HG03025 (cell line): ENCODE measurements around the gene PRPF39.
"Not testable (repeated sequence)": the region's sequence is repeated elsewhere in the genome, so short reads cannot be mapped to it uniquely, and the experiment has no call there.

ENCODE experiments used
- ATAC-seq: cut with Tn5 transposase; IDR thresholded peaks from one replicate; pipeline ENCODE4 v1.9.1; 2021; ENCODE audit warnings: mild to moderate bottlenecking, moderate library complexity; ENCODE audit not compliant: unreplicated experiment, low FRiP score

The PRPF39 gene

DNA sequence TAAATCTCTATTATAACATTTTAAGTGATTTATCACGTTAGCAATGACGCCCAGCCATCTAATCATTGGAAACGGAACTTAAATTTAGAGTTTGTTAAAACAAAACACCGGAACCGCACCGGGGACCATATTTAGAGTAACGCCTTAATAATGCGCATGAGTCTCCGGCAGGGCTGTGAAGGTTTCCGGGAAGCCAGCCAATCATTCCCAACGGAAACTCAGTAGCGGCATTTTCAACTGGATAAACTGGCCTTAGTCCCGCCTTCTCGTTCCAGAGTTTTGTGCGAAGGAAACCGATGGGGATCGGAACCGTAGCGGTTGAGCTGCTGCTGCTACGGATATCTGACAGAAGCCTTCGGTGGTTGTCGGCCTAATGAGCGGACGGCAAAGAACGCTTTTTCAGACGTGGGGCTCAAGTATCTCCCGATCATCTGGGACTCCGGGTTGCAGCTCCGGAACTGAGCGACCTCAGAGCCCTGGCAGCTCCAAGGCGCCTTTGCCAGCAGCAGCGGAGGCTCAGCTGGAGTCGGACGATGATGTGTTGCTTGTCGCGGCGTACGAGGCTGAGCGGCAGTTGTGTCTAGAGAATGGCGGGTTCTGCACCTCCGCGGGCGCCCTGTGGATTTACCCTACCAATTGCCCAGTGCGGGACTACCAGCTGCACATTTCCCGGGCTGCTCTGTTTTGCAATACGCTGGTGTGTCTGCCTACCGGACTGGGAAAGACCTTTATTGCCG, 51.9 kb downstream of the PRPF39 start, which contains the start of gene FANCM:
Gene FANCM (plus strand): TSS at position 272 of the 737 bp plus-strand sequence. CDS start 102 bp downstream, at position 374.
- ATAC-seq, result no peak

DNA sequence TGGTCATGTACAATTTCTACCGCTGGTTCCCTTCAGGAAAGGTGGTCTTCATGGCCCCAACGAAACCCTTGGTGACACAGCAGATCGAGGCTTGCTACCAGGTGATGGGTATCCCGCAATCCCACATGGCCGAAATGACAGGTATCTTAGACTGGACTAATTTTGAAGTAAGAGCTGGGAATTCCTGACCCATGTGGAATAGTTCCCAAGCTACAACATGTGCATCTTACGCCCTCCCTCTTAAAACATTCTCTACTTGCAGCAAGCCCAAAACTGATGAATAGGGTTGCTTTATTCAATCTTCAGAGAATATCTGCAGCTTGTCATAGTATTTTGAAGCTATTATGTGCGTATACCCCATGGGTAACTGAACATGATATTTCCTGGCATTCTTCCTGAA, 52.5 kb downstream of the PRPF39 start:
- ATAC-seq, result no peak

DNA sequence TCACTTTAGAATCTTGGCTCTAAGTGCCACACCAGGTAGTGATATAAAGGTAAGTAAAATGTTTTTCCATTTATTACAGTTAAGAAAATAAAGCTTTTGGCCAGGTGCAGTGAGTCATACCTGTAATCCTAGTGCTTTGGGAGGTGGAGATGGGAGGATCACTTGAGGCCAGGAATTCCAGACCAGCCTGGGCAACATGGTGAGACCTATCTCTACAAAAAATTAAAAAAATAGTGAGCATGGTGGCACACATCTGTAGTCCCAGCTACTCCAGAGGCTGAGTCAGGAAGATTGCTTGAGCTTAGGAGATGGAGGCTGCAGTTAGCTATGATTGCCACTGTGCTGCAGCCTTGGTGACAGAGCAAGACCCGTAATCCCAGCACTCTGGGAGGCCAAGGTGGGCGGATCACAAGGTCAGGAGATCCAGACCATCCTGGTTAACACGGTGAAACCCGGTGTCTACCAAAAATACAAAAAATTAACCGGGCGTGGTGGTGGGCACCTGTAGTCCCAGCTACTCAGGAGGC, 56.8 kb downstream of the PRPF39 start:
- no peak for ATAC-seq

DNA sequence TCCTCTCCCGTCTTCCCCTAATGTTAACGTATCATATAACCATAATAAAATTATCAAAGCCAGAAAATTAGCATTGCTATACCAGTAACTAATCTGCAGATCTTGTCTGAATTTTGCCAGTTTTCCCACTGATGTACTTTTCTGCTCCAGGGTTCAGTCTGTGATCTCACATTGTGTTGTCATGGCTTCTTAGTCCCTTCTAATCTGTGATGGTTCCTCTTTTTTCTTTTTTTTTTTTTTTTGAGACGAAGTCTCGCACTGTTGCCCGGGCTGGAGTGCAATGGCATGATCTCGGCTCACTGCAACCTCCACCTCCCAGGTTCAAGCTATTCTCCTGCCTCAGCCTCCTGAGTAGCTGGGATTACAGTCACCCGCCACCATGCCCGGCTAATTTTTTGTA, 58.2 kb downstream of the PRPF39 start:
- ATAC-seq, result not testable (repeated sequence)

DNA sequence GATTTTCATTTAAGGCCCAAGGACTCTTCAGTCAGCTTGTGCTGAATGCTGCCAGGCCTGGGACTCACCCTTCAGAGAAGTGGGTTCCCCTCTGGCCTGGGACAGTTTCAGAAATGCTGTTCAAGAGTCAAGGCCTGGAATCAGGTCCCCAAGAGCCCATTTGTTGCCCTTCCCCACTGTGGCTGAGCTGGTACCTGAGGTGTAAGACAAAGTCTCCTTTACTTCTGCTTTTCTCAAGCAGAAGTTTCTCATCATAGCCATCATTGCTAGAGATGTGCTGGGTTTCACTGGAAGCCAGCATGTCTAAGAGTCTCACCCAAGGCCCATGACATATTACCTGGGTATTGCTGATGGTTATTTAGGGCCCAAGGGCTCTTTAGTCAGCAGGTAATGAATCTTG, 60.7 kb downstream of the PRPF39 start:
- no peak for ATAC-seq

DNA sequence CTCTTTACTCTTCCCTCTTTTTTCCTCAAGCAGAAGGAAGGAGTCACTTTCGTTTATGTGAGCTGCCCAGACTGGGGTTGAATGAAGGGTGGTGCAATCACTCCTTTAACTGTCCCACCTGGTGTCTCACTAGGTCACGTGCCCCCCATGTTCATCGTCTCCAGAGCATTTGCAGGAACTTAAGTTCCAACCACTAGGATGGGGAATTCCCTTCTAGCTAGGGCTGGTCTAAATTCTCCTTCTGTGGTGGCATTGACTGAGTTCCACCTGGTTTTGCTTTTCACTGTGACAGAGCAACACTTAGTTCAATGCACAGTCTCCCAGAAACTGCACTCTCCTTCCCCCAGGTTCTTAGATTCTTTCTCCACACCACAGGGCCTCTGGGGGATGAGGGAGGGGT, 61.3 kb downstream of the PRPF39 start:
- no peak for ATAC-seq

DNA sequence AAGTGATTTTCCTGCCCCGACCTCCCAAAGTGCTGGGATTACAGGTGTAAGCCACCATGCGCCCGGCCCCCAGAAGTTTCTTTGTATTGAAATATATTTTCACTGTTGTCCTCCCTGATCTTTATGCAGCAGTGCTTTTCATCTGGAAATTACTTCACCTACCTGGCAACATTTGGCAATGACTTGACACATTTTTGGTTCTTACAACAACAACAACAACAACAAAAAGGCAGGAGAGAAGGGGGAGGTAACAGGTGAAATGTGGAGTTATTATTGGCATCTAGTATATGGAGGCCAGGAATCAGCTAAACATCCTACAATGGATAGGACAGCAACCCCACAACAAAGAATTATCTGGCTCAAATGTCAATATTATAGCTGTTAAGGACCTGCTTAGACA, 65.7 kb downstream of the PRPF39 start:
- no peak for ATAC-seq

DNA sequence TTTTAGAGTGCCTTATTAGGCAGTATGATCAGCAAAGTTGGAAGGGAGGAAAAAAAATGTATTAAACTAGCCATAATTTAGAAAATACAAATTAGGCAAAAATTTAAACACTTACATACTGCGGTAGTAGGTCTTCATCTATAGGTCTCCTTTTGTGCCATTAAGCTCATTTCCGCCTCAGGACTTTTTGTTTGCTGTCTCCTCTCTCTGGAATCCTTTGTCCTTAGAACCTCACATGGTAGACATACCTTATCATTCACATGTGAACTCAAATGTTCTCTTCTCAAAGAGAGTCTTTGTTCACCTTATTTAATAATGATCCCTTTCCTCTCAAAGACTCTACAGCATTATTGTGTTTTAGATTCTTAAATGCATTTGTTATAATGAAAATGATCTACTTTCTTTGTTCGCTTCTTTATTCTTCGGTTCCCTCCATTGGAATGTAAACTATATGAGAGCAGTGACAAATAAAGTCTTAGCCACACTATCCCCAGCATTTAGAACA, 66.5 kb downstream of the PRPF39 start:
- no peak for ATAC-seq

DNA sequence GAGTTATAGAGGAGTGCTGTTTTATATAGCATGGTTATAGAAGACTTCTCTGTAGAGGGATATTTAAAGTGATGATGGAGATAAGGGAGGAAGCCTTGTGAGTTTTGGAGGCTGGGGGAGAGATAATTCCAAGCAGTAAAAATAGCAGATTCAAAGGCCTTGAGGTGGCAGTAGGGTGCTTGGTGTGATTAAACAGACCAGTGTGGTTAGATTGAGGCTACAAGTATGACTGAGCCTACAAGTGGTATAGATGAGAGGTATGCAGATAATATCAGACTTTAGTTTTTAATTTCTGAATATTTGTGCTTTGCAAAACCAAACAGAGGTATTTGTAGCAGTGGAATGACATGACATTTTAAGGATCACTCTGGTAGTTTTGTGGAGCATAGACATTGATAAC, 72.2 kb downstream of the PRPF39 start:
- ATAC-seq, result no peak
